HCT116 (cell line): ENCODE measurements around the gene MAPK4. TPM values are rescaled to one million over a fixed set of nuclear protein-coding genes. Genes with fewer than 3 reads are reported as not detected.

ENCODE experiments used
- ATAC-seq: fragments of 200-7000 bp; cut with Tn5 transposase; 2 replicates; pipeline ENCODE4 v1.9.1; 2020; ENCODE audit warnings: mild to moderate bottlenecking, moderate library complexity
- BruUV-seq: library from RNA; stranded (reverse); fragments of 400-500 nt; replicated peaks from 2 replicates; lab custom pipeline; 2021; lab: Mats Ljungman, UMichigan
- CTCF ChIA-PET: fragments of 300-600 bp; sonication (Branson Sonifier 250); formaldehyde crosslinking; loops from one replicate; lab custom pipeline; 2021; ENCODE audit warnings: antibody characterized with exemption; lab: Charles Lee
- POLR2A ChIA-PET: fragments of 300-600, 350-600 bp; sonication (Branson Sonifier 250); formaldehyde crosslinking; loops from one replicate; lab custom pipeline; 2021; ENCODE audit warnings: antibody characterized with exemption; lab: Charles Lee
- RAD21 ChIA-PET, 2 experiments: fragments of 300-600 bp; sonication (Branson Sonifier 250); formaldehyde crosslinking; loops; one replicate each; lab custom pipeline; 2023; ENCODE audit warnings: low total read pairs in 2 of 2; ENCODE audit not compliant: uncharacterized antibody in 2 of 2, unreplicated experiment in 2 of 2, low non-redundant PET in 1 of 2; lab: Charles Lee
- DNase-seq: peaks from one replicate; pipeline ENCODE4 v3.0.0-alpha.2; 2010; ENCODE audit warnings: low read depth, low spot score
- H2AFZ ChIP-seq: fragments of 200-600 bp; shearing (Covaris generic), sonication (generic); 2 replicates; pipeline ENCODE4 v1.6.1; 2017; ENCODE audit warnings: low read depth, mixed run types, mixed read lengths, antibody characterized with exemption, low read length; ENCODE audit not compliant: poor library complexity, severe bottlenecking
- H3K27ac ChIP-seq: 2 replicates; pipeline ENCODE4 v1.5.1; 2012; ENCODE audit warnings: low read depth, low read length
- H3K27me3 ChIP-seq: fragments of 200-600 bp; sonication (generic); 2 replicates; pipeline ENCODE4 v1.6.1; 2016; ENCODE audit warnings: mixed run types, low read length, mixed read lengths; ENCODE audit not compliant: insufficient read depth
- H3K36me3 ChIP-seq, 2 experiments: fragments of 200-500 bp in 1 of 2; fragments of 200-600 bp in 1 of 2; sonication (Bioruptor generic) in 1 of 2; sonication (generic) in 1 of 2; 2 replicates each; pipeline versions ENCODE4 v1.5.1 to v1.6.1; 2014 to 2016; ENCODE audit warnings: low read length in 2 of 2, inconsistent platforms in 1 of 2, mixed read lengths in 1 of 2, mixed run types in 1 of 2; ENCODE audit not compliant: insufficient read depth in 2 of 2, control insufficient read depth in 1 of 2
- H3K4me1 ChIP-seq, 2 experiments: fragments of 200-600 bp in 1 of 2; sonication (generic) in 1 of 2; 2 replicates each; pipeline versions ENCODE4 v1.5.1 to v1.6.1; 2012 to 2017; ENCODE audit warnings: low read length in 2 of 2, inconsistent platforms in 1 of 2, mild to moderate bottlenecking in 1 of 2, mixed read lengths in 1 of 2, mixed run types in 1 of 2, moderate library complexity in 1 of 2; ENCODE audit not compliant: insufficient read depth in 2 of 2, control insufficient read depth in 1 of 2
- H3K4me2 ChIP-seq: fragments of 200-600 bp; sonication (generic); 2 replicates; pipeline ENCODE4 v1.6.1; 2017; ENCODE audit warnings: mixed run types, low read length, mixed read lengths
- H3K4me3 ChIP-seq, 2 experiments: fragments of 200-600 bp in 1 of 2; sonication (generic) in 1 of 2; replicated peaks in 1 of 2; 2 replicates each; pipeline ENCODE4 v1.5.1; 2011 to 2016; ENCODE audit warnings: low read length in 2 of 2, control low read depth in 1 of 2, low read depth in 1 of 2, mild to moderate bottlenecking in 1 of 2, mixed read lengths in 1 of 2, mixed run types in 1 of 2
- H3K79me2 ChIP-seq: fragments of 200-600 bp; sonication (generic); 2 replicates; pipeline ENCODE4 v1.6.1; 2017; ENCODE audit warnings: mild to moderate bottlenecking, mixed run types, low read length, moderate library complexity, mixed read lengths; ENCODE audit not compliant: insufficient read depth
- H3K9ac ChIP-seq: fragments of 200-600 bp; sonication (generic); 2 replicates; pipeline ENCODE4 v1.6.1; 2016; ENCODE audit warnings: low read length, mixed read lengths
- H3K9me2 ChIP-seq: fragments of 200-600 bp; sonication (generic), shearing (Covaris generic); 2 replicates; pipeline ENCODE4 v1.6.1; 2017; ENCODE audit warnings: mixed run types, mild to moderate bottlenecking, moderate library complexity; ENCODE audit not compliant: insufficient read depth
- H3K9me3 ChIP-seq, 2 experiments: fragments of 200-500 bp in 1 of 2; fragments of 200-600 bp in 1 of 2; sonication (Bioruptor generic) in 1 of 2; sonication (generic) in 1 of 2; 2 replicates each; pipeline ENCODE4 v1.6.1; 2014 to 2017; ENCODE audit warnings: low read length in 2 of 2, mixed read lengths in 2 of 2, inconsistent platforms in 1 of 2, low read depth in 1 of 2, mild to moderate bottlenecking in 1 of 2, mixed run types in 1 of 2, moderate library complexity in 1 of 2; ENCODE audit not compliant: control insufficient read depth in 1 of 2, insufficient read depth in 1 of 2
- H4K20me1 ChIP-seq: fragments of 200-600 bp; sonication (generic), shearing (Covaris generic); 2 replicates; pipeline ENCODE4 v1.6.1; 2017; ENCODE audit warnings: mixed run types, mild to moderate bottlenecking, moderate library complexity; ENCODE audit not compliant: insufficient read depth
- CBX3 ChIP-seq: IDR thresholded peaks from 2 replicates; pipeline ENCODE4 v1.6.1; 2012; ENCODE audit warnings: low read depth
- CEBPB ChIP-seq: IDR thresholded peaks from 2 replicates; pipeline ENCODE4 v1.6.1; 2012; ENCODE audit warnings: low read depth
- CTCF ChIP-seq, 3 experiments: fragments of 200-600 bp in 1 of 3; sonication (generic) in 1 of 3; IDR thresholded peaks in 2 of 3; conservative IDR thresholded peaks in 1 of 3; 2 replicates each; pipeline ENCODE4 v1.5.1; 2012 to 2017; ENCODE audit warnings: low read depth in 2 of 3, low read length in 2 of 3, antibody characterized with exemption in 1 of 3, borderline replicate concordance in 1 of 3, control low read depth in 1 of 3, mild to moderate bottlenecking in 1 of 3, mixed read lengths in 1 of 3, mixed run types in 1 of 3, moderate library complexity in 1 of 3; ENCODE audit not compliant: insufficient read depth in 1 of 3
- EZH2phosphoT487 ChIP-seq: fragments of 200-600 bp; IDR thresholded peaks from 2 replicates; pipeline ENCODE4 v1.6.1; 2018; ENCODE audit warnings: antibody characterized with exemption, borderline replicate concordance
- JUND ChIP-seq: IDR thresholded peaks from 2 replicates; pipeline ENCODE4 v1.6.1; 2012
- SIN3A ChIP-seq: IDR thresholded peaks from 2 replicates; pipeline ENCODE4 v1.6.1; 2012; ENCODE audit warnings: low read depth
- ZNF274 ChIP-seq: fragments of 200-500 bp; sonication (Bioruptor generic); IDR thresholded peaks from 2 replicates; pipeline ENCODE4 v1.6.1; 2014; ENCODE audit warnings: mild to moderate bottlenecking, low read depth, low read length, inconsistent platforms
- intact Hi-C: fragments of 100-400 bp; cut with micrococcal nuclease; formaldehyde crosslinking; loops from 2 replicates; pipeline ENCODE4 v1.10.0; 2022
- total RNA-seq: library from RNA; stranded (reverse); gene quantifications from one replicate; pipeline ENCODE4 v1.2.1, GENCODE V29; 2021; ENCODE audit not compliant: unreplicated experiment
- TF ChIP-seq, protein P1 (sequence below): IDR thresholded peaks from 2 replicates; pipeline ENCODE4 v1.6.1; 2011; ENCODE audit warnings: mild to moderate bottlenecking, low read length, moderate library complexity; ENCODE audit not compliant: insufficient replicate concordance; ENCODE audit errors: extremely low read depth

Gene MAPK4
- total RNA-seq, 1 experiment from 2014 or later, result 0.89 TPM

- ATAC-seq, result no peak
- Histone ChIP-seq H3K9ac (no peak overlapping the region), H3K4me2 (no peak overlapping the region), H3K36me3 (no peaks in the 10 kb centered on the region), H3K4me3 (no peak overlapping the region), H3K4me1 (peaks cover 9 to 16% of the 10 kb centered on the region in 2 experiments; a peak in 3 of 4 replicates), H4K20me1 (no peaks in the 10 kb centered on the region), H3K27ac (no peak overlapping the region), H3K27me3 (no peaks in the 10 kb centered on the region; the same call in 1 of the 2 replicates), H3K9me2 (no peaks in the 10 kb centered on the region), H2AFZ (no peak overlapping the region), H3K9me3 (no peaks in the 10 kb centered on the region), H3K79me2 (no peaks in the 10 kb centered on the region)
- TF ChIP-seq ZNF274, result no peak
- TF ChIP-seq, protein P1, sequence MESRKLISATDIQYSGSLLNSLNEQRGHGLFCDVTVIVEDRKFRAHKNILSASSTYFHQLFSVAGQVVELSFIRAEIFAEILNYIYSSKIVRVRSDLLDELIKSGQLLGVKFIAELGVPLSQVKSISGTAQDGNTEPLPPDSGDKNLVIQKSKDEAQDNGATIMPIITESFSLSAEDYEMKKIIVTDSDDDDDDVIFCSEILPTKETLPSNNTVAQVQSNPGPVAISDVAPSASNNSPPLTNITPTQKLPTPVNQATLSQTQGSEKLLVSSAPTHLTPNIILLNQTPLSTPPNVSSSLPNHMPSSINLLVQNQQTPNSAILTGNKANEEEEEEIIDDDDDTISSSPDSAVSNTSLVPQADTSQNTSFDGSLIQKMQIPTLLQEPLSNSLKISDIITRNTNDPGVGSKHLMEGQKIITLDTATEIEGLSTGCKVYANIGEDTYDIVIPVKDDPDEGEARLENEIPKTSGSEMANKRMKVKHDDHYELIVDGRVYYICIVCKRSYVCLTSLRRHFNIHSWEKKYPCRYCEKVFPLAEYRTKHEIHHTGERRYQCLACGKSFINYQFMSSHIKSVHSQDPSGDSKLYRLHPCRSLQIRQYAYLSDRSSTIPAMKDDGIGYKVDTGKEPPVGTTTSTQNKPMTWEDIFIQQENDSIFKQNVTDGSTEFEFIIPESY, result no peak
- TF ChIP-seq JUND, result no peak
- TF ChIP-seq CTCF (IDR thresholded peaks at IDR 0.05 in 2 of 3, conservative IDR thresholded peaks at IDR 0.05 in 1 of 3; ENCODE audit: borderline replicate concordance in 1 of 3, insufficient read depth in 1 of 3, low read depth in 2 of 3, low read length in 2 of 3), result no peak
- TF ChIP-seq CBX3, result no peak
- no peak for TF ChIP-seq SIN3A
- TF ChIP-seq EZH2phosphoT487, result no peak
- TF ChIP-seq CEBPB, result no peak
- ChIA-PET POLR2A (no interaction called here), CTCF (no interaction called here), RAD21 (no interaction called here)
- DNase-seq, result no peak
- BruUV-seq, result no TSS peak
- intact Hi-C loops, result no loop called here
These were observed 184.4 kb downstream of the MAPK4 start for GRCh38 chr18:50744253-50744652.
